HepG2 (cell line): ENCODE results near the gene PAXIP1. TPM values are rescaled to one million over a fixed set of nuclear protein-coding genes. Genes with fewer than 3 reads are reported as not detected.

Experiments used
- ATAC-seq: fragments of 200-7000 bp; cut with Tn5 transposase; 3 replicates; pipeline ENCODE4 v1.9.1; 2020; ENCODE audit warnings: mild to moderate bottlenecking, moderate library complexity
- BruUV-seq: library from RNA; stranded (reverse); fragments of 400-500 nt; replicated peaks from 2 replicates; lab custom pipeline; 2021; lab: Mats Ljungman, UMichigan
- CTCF ChIA-PET: fragments of 300-600 bp; formaldehyde crosslinking; extraction: SDS; loops from one replicate; lab custom pipeline; 2021; ENCODE audit warnings: low total read pairs, inconsistent platforms, low intra/inter-chr PET ratio; lab: Yijun Ruan, JAX
- POLR2A ChIA-PET: fragments of 350-600 bp; sonication (Branson Sonifier 250); formaldehyde crosslinking; loops from one replicate; lab custom pipeline; 2020; ENCODE audit warnings: antibody characterized with exemption, inconsistent platforms; lab: Yijun Ruan, JAX
- DNase-seq: peaks from one replicate; pipeline ENCODE4 v3.0.0-alpha.2; 2015; ENCODE audit warnings: low spot score
- FAIRE-seq: peaks from 3 replicates; lab custom pipeline; 2011; peaks lifted over from hg19 to GRCh38; lab: Jason Lieb, UNC
- H2AFZ ChIP-seq: one replicate; pipeline ENCODE4 v1.6.1; 2011; ENCODE audit warnings: low read length, inconsistent platforms
- H3K27ac ChIP-seq: fragments of 300-600 bp; 3 replicates; pipeline ENCODE4 v1.8.0; 2011; ENCODE audit warnings: mixed run types, mild to moderate bottlenecking, mixed read lengths, low read length, inconsistent platforms; ENCODE audit not compliant: insufficient read depth; ENCODE audit errors: extremely low read length
- H3K27me3 ChIP-seq, 2 experiments: fragments of 200-600 bp in 1 of 2; 2 replicates in 1 of 2; 3 replicates in 1 of 2; pipeline versions ENCODE4 v1.6.0 to v1.8.0; 2011; ENCODE audit warnings: low read length in 2 of 2, mild to moderate bottlenecking in 2 of 2, moderate library complexity in 2 of 2, inconsistent platforms in 1 of 2; ENCODE audit not compliant: insufficient read depth in 2 of 2, control insufficient read depth in 1 of 2
- H3K36me3 ChIP-seq, 2 experiments: fragments of 200-600 bp in 1 of 2; replicated peaks in 1 of 2; 2 replicates in 1 of 2; 3 replicates in 1 of 2; pipeline versions ENCODE4 v1.5.1 to v1.8.0; 2011; ENCODE audit warnings: low read length in 2 of 2, inconsistent platforms in 1 of 2; ENCODE audit not compliant: insufficient read depth in 2 of 2, control insufficient read depth in 1 of 2
- H3K4me1 ChIP-seq: 2 replicates; pipeline ENCODE4 v1.5.1; 2012; ENCODE audit warnings: low read length, inconsistent platforms; ENCODE audit not compliant: insufficient read depth
- H3K4me2 ChIP-seq: 2 replicates; pipeline ENCODE4 v1.6.0; 2011; ENCODE audit warnings: low read depth, low read length, inconsistent platforms
- H3K4me3 ChIP-seq, 3 experiments: fragments of 200-600 bp in 1 of 3; sonication (generic), shearing (Covaris generic) in 1 of 3; replicated peaks in 1 of 3; 2 replicates each; pipeline ENCODE4 v1.5.1; 2011 to 2016; ENCODE audit warnings: low read length in 3 of 3, inconsistent platforms in 2 of 3, low read depth in 2 of 3, mild to moderate bottlenecking in 2 of 3, control low read depth in 1 of 3, mixed read lengths in 1 of 3; ENCODE audit not compliant: insufficient read depth in 1 of 3
- H3K79me2 ChIP-seq: one replicate; pipeline ENCODE4 v1.6.1; 2011; ENCODE audit warnings: low read length, inconsistent platforms; ENCODE audit not compliant: insufficient read depth
- H3K9ac ChIP-seq: 2 replicates; pipeline ENCODE4 v1.6.0; 2011; ENCODE audit warnings: mild to moderate bottlenecking, low read depth, low read length, inconsistent platforms; ENCODE audit not compliant: insufficient read depth
- H3K9me3 ChIP-seq: 2 replicates; pipeline ENCODE4 v1.5.1; 2012; ENCODE audit warnings: mild to moderate bottlenecking, low read length
- H4K20me1 ChIP-seq: 2 replicates; pipeline ENCODE4 v1.6.0; 2011; ENCODE audit warnings: inconsistent platforms, mild to moderate bottlenecking, low read length, moderate library complexity; ENCODE audit not compliant: insufficient read depth
- AHR ChIP-seq: IDR thresholded peaks from 2 replicates; pipeline ENCODE4 v1.6.1; 2018; ENCODE audit warnings: missing genetic modification reagents, missing compliant biosample characterization
- ARNTL ChIP-seq: sonication (generic); formaldehyde crosslinking; IDR thresholded peaks from 2 replicates; pipeline ENCODE4 v1.4.0; 2020; ENCODE audit warnings: mild to moderate bottlenecking, missing genetic modification reagents
- ATM ChIP-seq: fragments of 450-650 bp; IDR thresholded peaks from 2 replicates; pipeline ENCODE4 v1.7.1; 2017; ENCODE audit warnings: mild to moderate bottlenecking, borderline replicate concordance
- CEBPG ChIP-seq: IDR thresholded peaks from 2 replicates; pipeline ENCODE4 v1.6.1; 2016
- DMTF1 ChIP-seq: sonication (generic); formaldehyde crosslinking; IDR thresholded peaks from 2 replicates; pipeline ENCODE4 v1.4.0; 2020; ENCODE audit warnings: mild to moderate bottlenecking, missing genetic modification reagents
- EEA1 ChIP-seq: sonication (generic); formaldehyde crosslinking; IDR thresholded peaks from 2 replicates; pipeline ENCODE4 v1.5.1; 2020; ENCODE audit warnings: mild to moderate bottlenecking, missing genetic modification reagents, borderline replicate concordance
- FOXO1 ChIP-seq: sonication (generic); formaldehyde crosslinking; IDR thresholded peaks from 2 replicates; pipeline ENCODE4 v1.4.0; 2020; ENCODE audit warnings: missing genetic modification reagents
- HMG20A ChIP-seq: IDR thresholded peaks from 2 replicates; pipeline ENCODE4 v1.6.1; 2016; ENCODE audit warnings: borderline replicate concordance
- IRX3 ChIP-seq: sonication (generic); formaldehyde crosslinking; IDR thresholded peaks from 2 replicates; pipeline ENCODE4 v1.8.1; 2023; ENCODE audit warnings: mild to moderate bottlenecking, low read depth, missing genetic modification reagents, borderline replicate concordance
- LCORL ChIP-seq, 2 experiments: fragments of 450-650 bp in 1 of 2; sonication (generic) in 1 of 2; formaldehyde crosslinking in 1 of 2; IDR thresholded peaks; 2 replicates each; pipeline versions ENCODE4 v1.5.0 to v1.6.1; 2017 to 2020; ENCODE audit warnings: antibody characterized with exemption in 1 of 2, missing genetic modification reagents in 1 of 2
- POGZ ChIP-seq: sonication (generic); formaldehyde crosslinking; IDR thresholded peaks from 2 replicates; pipeline ENCODE4 v1.4.0; 2020; ENCODE audit warnings: mild to moderate bottlenecking, missing genetic modification reagents
- POLR2AphosphoS2 ChIP-seq: IDR thresholded peaks from 2 replicates; pipeline ENCODE4 v1.6.1; 2011; ENCODE audit warnings: low read depth, low read length, improper control_type of control experiment
- RBAK ChIP-seq: sonication (generic); formaldehyde crosslinking; IDR thresholded peaks from 2 replicates; pipeline ENCODE4 v1.5.1; 2020; ENCODE audit warnings: mild to moderate bottlenecking, missing genetic modification reagents
- RCOR2 ChIP-seq: IDR thresholded peaks from 2 replicates; pipeline ENCODE4 v1.6.1; 2016; ENCODE audit warnings: missing biosample characterization, missing genetic modification reagents
- SMARCC2 ChIP-seq: fragments of 450-650 bp; IDR thresholded peaks from 2 replicates; pipeline ENCODE4 v1.6.1; 2017; ENCODE audit warnings: antibody characterized with exemption, mild to moderate bottlenecking
- STAG1 ChIP-seq: sonication (generic); formaldehyde crosslinking; IDR thresholded peaks from 2 replicates; pipeline ENCODE4 v1.4.0; 2020; ENCODE audit warnings: missing genetic modification reagents
- SUZ12 ChIP-seq: fragments of 150-350 bp; IDR thresholded peaks from 2 replicates; pipeline ENCODE4 v1.6.1; 2014; ENCODE audit warnings: low read depth, low read length
- TCF7L2 ChIP-seq: IDR thresholded peaks from 2 replicates; pipeline ENCODE4 v1.6.1; 2011; ENCODE audit warnings: mild to moderate bottlenecking, low read depth, low read length, moderate library complexity
- ZBTB3 ChIP-seq: sonication (generic); formaldehyde crosslinking; IDR thresholded peaks from 2 replicates; pipeline ENCODE4 v1.4.0; 2020; ENCODE audit warnings: low read depth, mild to moderate bottlenecking, moderate library complexity, missing genetic modification reagents, borderline replicate concordance
- ZNF441 ChIP-seq: sonication (generic); formaldehyde crosslinking; IDR thresholded peaks from 2 replicates; pipeline ENCODE4 v1.7.0; 2021; ENCODE audit warnings: missing genetic modification reagents, borderline replicate concordance
- ZNF660 ChIP-seq: sonication (generic); formaldehyde crosslinking; IDR thresholded peaks from 2 replicates; pipeline ENCODE4 v1.5.1; 2020; ENCODE audit warnings: mild to moderate bottlenecking, low read depth, missing genetic modification reagents, borderline replicate concordance
- ZNF737 ChIP-seq: sonication (generic); formaldehyde crosslinking; IDR thresholded peaks from 2 replicates; pipeline ENCODE4 v1.5.0; 2020; ENCODE audit warnings: missing genetic modification reagents, mild to moderate bottlenecking, borderline replicate concordance
- ZXDC ChIP-seq: sonication (generic); formaldehyde crosslinking; IDR thresholded peaks from 2 replicates; pipeline ENCODE4 v1.5.0; 2020; ENCODE audit warnings: mild to moderate bottlenecking, missing genetic modification reagents
- WGBS: methylation state at CpG from one replicate; pipeline ENCODE4 v1.1.6; 2017; ENCODE audit warnings: low lambda C conversion rate; 5-methylcytosine and 5-hydroxymethylcytosine counted together
- in situ Hi-C: cut with HindIII; loops from 2 replicates; pipeline ENCODE4 v1.10.0; 2017; ENCODE audit warnings: low pct_unique_long_range_greater_than_20kb; ENCODE audit not compliant: extremely low pct_ligation_motif_present
- intact Hi-C: fragments of 100-400 bp; cut with micrococcal nuclease; formaldehyde crosslinking; loops from one replicate; pipeline ENCODE4 v1.10.0; 2022; ENCODE audit not compliant: unreplicated experiment
- polyA plus RNA-seq, 8 experiments: library from polyadenylated mRNA; depleted of rRNA in 3 of 8; stranded (reverse) in 7 of 8; unstranded in 1 of 8; fragments of >200 nt; fragmentation: Illumina TruSeq in 4 of 8; extraction: Trizol in 4 of 8; gene quantifications; 2 replicates each; pipeline versions ENCODE4 v1.2.1 to v1.2.3, GENCODE V29; 2011 to 2016; ENCODE audit warnings: low read depth in 4 of 8, missing spikeins in 1 of 8, mixed read lengths in 1 of 8; ENCODE audit not compliant: insufficient read depth in 1 of 8
- total RNA-seq, 5 experiments: library from RNA; depleted of rRNA; stranded (reverse); fragments of >200 nt; fragmentation: Illumina TruSeq; extraction: Trizol; gene quantifications; 2 replicates each; pipeline ENCODE4 v1.2.3, GENCODE V29; 2016; ENCODE audit warnings: low read depth in 1 of 5

PAXIP1 gene
- total and polyA plus RNA-seq, 2 of the 13 experiments (the other 11 are each of a cell fraction or from before 2014, with no cell fraction given), result 11.6 to 16.2 TPM

- TF ChIP-seq ZXDC (CRISPR knock-in tag) (no peak), ZNF441 (no peak), ATM (no peak), DMTF1 (CRISPR knock-in tag) (no peak), ZNF737 (CRISPR knock-in tag) (no peak), ARNTL (CRISPR knock-in tag) (no peak), STAG1 (CRISPR knock-in tag) (no peak), AHR (CRISPR knock-in tag) (no peak), TCF7L2 (no peak)
- TF ChIP-seq, all 625 proteins: peak for 0
Observed at GRCh38 chr7:155027879-155028278, 25.0 kb upstream of the PAXIP1 start (continued).

GRCh38 chr7:155021699-155022145, 18.8 kb upstream of the PAXIP1 start:
- H3K36me3 ChIP-seq, result no peaks in the 10 kb centered on the region
- DNase-seq (no peak), FAIRE-seq (no peak), ATAC-seq (no peak)
- 11% methylated on average over 7 of the region's 7 CpGs for WGBS
- H3K79me2 ChIP-seq, result no peaks in the 10 kb centered on the region
- intact Hi-C loops (no loop called here), in situ Hi-C loops (no loop called here)
- TF ChIP-seq ZBTB3 (CRISPR knock-in tag) (no peak), POLR2AphosphoS2 (no peak), EEA1 (no peak), FOXO1 (no peak), SUZ12 (no peak), CEBPG (no peak), SMARCC2 (no peak), RBAK (CRISPR knock-in tag) (no peak), ZNF660 (CRISPR knock-in tag) (no peak), LCORL (IDR thresholded peaks at IDR 0.05) (no peak), LCORL (CRISPR knock-in tag; IDR thresholded peaks at IDR 0.05) (no peak), RCOR2 (CRISPR knock-in tag) (no peak), HMG20A (CRISPR knock-in tag) (no peak), POGZ (CRISPR knock-in tag) (no peak), IRX3 (CRISPR knock-in tag) (no peak)
- ChIA-PET POLR2A (no interaction called here), CTCF (no interaction called here)
- H3K4me2 ChIP-seq, result no peak overlapping the region
- peaks cover 1 to 18% of the 10 kb centered on the region in 2 experiments; a peak in 1 of 5 replicates for H3K27me3 ChIP-seq
- H3K4me3 ChIP-seq, result no peak overlapping the region
- H3K27ac ChIP-seq, result no peak overlapping the region
- no peaks in the 10 kb centered on the region for H4K20me1 ChIP-seq
- H3K4me1 ChIP-seq, result no peaks in the 10 kb centered on the region
- no peak overlapping the region for H2AFZ ChIP-seq
- no TSS peak for BruUV-seq
- no peaks in the 10 kb centered on the region for H3K9me3 ChIP-seq
- no peak overlapping the region for H3K9ac ChIP-seq
